Measurements from ENCODE around the gene ZNF385D.

GRCh38 chr3:21436835-21437234, 314.2 kb downstream of the ZNF385D start:
- TF ChIP-seq RARB (CRISPR knock-in tag; IDR thresholded peaks at IDR 0.05) (no peak), ARNTL (CRISPR knock-in tag; IDR thresholded peaks at IDR 0.05; ENCODE audit: borderline replicate concordance, low read depth) (no peak), OSR1 (CRISPR knock-in tag; IDR thresholded peaks at IDR 0.05) (no peak), BACH2 (CRISPR knock-in tag; IDR thresholded peaks at IDR 0.05; ENCODE audit: borderline replicate concordance) (no peak), ESRRG (CRISPR knock-in tag; IDR thresholded peaks at IDR 0.05) (no peak), CSDC2 (CRISPR knock-in tag; IDR thresholded peaks at IDR 0.05) (no peak)

Data from SK-N-SH treated with all-trans-retinoic acid at 6 μM for 48 hours (cell line).